Mesodermal cell (in vitro differentiated cells): ENCODE measurements around the gene LMTK2.

Source experiments
- H3K27ac ChIP-seq: 2 replicates; pipeline ENCODE4 v1.7.0; 2013; ENCODE audit warnings: mild to moderate bottlenecking, low read depth, low read length, moderate library complexity; ENCODE audit not compliant: severe bottlenecking
- H3K36me3 ChIP-seq: 2 replicates; pipeline ENCODE4 v1.7.1; 2013; ENCODE audit warnings: mild to moderate bottlenecking, low read length, moderate library complexity; ENCODE audit not compliant: control insufficient read depth, insufficient read depth
- H3K4me1 ChIP-seq: one replicate; pipeline ENCODE4 v1.7.1; 2013; ENCODE audit warnings: mild to moderate bottlenecking, low read length; ENCODE audit not compliant: insufficient read depth, control insufficient read depth, poor library complexity, severe bottlenecking
- H3K4me3 ChIP-seq: 2 replicates; pipeline ENCODE4 v1.7.0; 2013; ENCODE audit warnings: low read length, control low read depth, mild to moderate bottlenecking; ENCODE audit not compliant: insufficient read depth, poor library complexity, severe bottlenecking; ENCODE audit errors: extremely low read depth
- H3K9me3 ChIP-seq: 2 replicates; pipeline ENCODE4 v1.7.1; 2013; ENCODE audit warnings: mild to moderate bottlenecking, low read length, moderate library complexity; ENCODE audit not compliant: control insufficient read depth
- WGBS, 2 experiments: methylation state at CpG; one replicate each; pipeline ENCODE4 v1.1.5; 2013; ENCODE audit warnings: missing lambda C conversion rate in 2 of 2; ENCODE audit not compliant: insufficient coverage in 2 of 2; 5-methylcytosine and 5-hydroxymethylcytosine counted together

The LMTK2 gene

GRCh38 chr7:98222533-98223195, 116.0 kb downstream of the LMTK2 start:
- WGBS, 2 experiments = 93 to 94% methylated on average over 29 of the region's 30 CpGs
- H3K4me1 ChIP-seq = no peaks in the 10 kb centered on the region

GRCh38 chr7:98223351-98223897, 116.8 kb downstream of the LMTK2 start:
- WGBS, 2 experiments = 88 to 94% methylated on average over 10 to 12 of the region's 15 CpGs
- Histone ChIP-seq H3K4me3 (no peak overlapping the region), H3K9me3 (no peaks in the 10 kb centered on the region), H3K4me1 (no peaks in the 10 kb centered on the region), H3K27ac (no peak overlapping the region), H3K36me3 (no peaks in the 10 kb centered on the region)

More at GRCh38 chr7:98222533-98223195, 116.0 kb downstream of the LMTK2 start:
- H3K36me3 ChIP-seq = no peaks in the 10 kb centered on the region
- H3K9me3 ChIP-seq = no peaks in the 10 kb centered on the region
- no peak overlapping the region for H3K27ac ChIP-seq
- H3K4me3 ChIP-seq = no peak overlapping the region

GRCh38 chr7:98223898-98224700, 117.4 kb downstream of the LMTK2 start:
- H3K27ac ChIP-seq = no peak overlapping the region
- WGBS, 2 experiments = 91 to 92% methylated on average over 16 to 20 of the region's 21 CpGs

GRCh38 chr7:98224701-98225181, 118.1 kb downstream of the LMTK2 start:
- Histone ChIP-seq H3K36me3 (no peaks in the 10 kb centered on the region), H3K27ac (no peak overlapping the region), H3K9me3 (no peaks in the 10 kb centered on the region), H3K4me1 (no peaks in the 10 kb centered on the region), H3K4me3 (no peak overlapping the region)
- 88 to 92% methylated on average over 11 to 20 of the region's 21 CpGs for WGBS, 2 experiments

More at GRCh38 chr7:98223898-98224700, 117.4 kb downstream of the LMTK2 start:
- Histone ChIP-seq H3K36me3 (no peaks in the 10 kb centered on the region), H3K9me3 (no peaks in the 10 kb centered on the region), H3K4me1 (no peaks in the 10 kb centered on the region), H3K4me3 (no peak overlapping the region)

GRCh38 chr7:98225913-98226614, 119.4 kb downstream of the LMTK2 start:
- 92 to 97% methylated on average over 12 to 15 of the region's 16 CpGs for WGBS, 2 experiments
- Histone ChIP-seq H3K4me1 (no peaks in the 10 kb centered on the region), H3K27ac (no peak overlapping the region), H3K4me3 (no peak overlapping the region), H3K36me3 (no peaks in the 10 kb centered on the region), H3K9me3 (no peaks in the 10 kb centered on the region)

GRCh38 chr7:98227939-98228338, 121.3 kb downstream of the LMTK2 start:
- no peaks in the 10 kb centered on the region for H3K9me3 ChIP-seq
- H3K36me3 ChIP-seq = no peaks in the 10 kb centered on the region
- H3K4me1 ChIP-seq = no peaks in the 10 kb centered on the region

GRCh38 chr7:98228801-98229200, 122.1 kb downstream of the LMTK2 start:
- no peaks in the 10 kb centered on the region for H3K9me3 ChIP-seq
- H3K36me3 ChIP-seq = no peaks in the 10 kb centered on the region
- no peak overlapping the region for H3K27ac ChIP-seq
- no peaks in the 10 kb centered on the region for H3K4me1 ChIP-seq
- 98 to 99% methylated on average over 10 to 16 of the region's 16 CpGs for WGBS, 2 experiments
- no peak overlapping the region for H3K4me3 ChIP-seq

More at GRCh38 chr7:98227939-98228338, 121.3 kb downstream of the LMTK2 start:
- no peak overlapping the region for H3K27ac ChIP-seq
- H3K4me3 ChIP-seq = no peak overlapping the region
- WGBS, 2 experiments = 90 to 94% methylated on average over 14 to 16 of the region's 18 CpGs

- H3K27ac ChIP-seq = no peak overlapping the region
- H3K9me3 ChIP-seq = no peaks in the 10 kb centered on the region
- no peak overlapping the region for H3K4me3 ChIP-seq
- H3K36me3 ChIP-seq = no peaks in the 10 kb centered on the region
- WGBS, 2 experiments = 87 to 90% methylated on average over 7 to 9 of the region's 11 CpGs
- H3K4me1 ChIP-seq = no peaks in the 10 kb centered on the region
Measured at GRCh38 chr7:98229441-98229840, 122.8 kb downstream of the LMTK2 start.

GRCh38 chr7:98229991-98230745, 123.5 kb downstream of the LMTK2 start:
- Histone ChIP-seq H3K27ac (no peak overlapping the region), H3K4me3 (no peak overlapping the region), H3K4me1 (no peaks in the 10 kb centered on the region), H3K9me3 (no peaks in the 10 kb centered on the region), H3K36me3 (no peaks in the 10 kb centered on the region)
- WGBS, 2 experiments = 83 to 88% methylated on average over 12 of the region's 17 CpGs
